ENCODE data around the gene C10orf90.
"Not testable (repeated sequence)": the region's sequence is repeated elsewhere in the genome, so short reads cannot be mapped to it uniquely, and the experiment has no call there.

The C10orf90 gene

DNA sequence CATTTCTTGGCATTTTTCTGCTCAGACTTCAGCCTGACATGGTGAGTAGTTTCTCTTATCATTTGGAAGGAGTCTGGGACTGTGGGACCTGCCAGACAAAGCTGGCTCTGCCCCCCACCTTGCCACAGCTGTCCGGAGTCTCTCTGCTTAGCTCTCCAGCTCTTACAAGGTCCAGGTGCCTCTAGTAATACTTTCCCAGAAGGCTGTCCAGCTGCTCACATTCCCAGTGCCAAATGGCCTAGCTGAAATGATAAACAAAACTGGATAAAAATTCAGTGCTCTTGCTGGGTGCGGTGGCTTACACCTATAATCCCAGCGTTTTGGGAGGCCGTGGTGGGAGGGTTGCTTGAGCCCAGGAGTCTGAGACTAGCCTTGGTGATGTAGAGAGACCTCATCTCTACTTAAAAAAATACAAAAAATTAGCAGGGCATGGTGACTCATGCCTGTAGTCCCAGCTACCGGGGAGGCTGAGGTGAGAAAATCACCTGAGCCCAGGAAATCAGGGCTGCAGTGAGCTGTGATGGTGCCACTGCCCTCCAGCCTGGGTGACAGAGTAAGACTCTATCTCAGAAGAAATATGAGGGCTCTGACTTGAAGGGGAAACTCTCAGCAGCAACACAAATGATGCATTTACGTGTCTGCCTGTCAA lies 86.8 kb downstream of the C10orf90 start:
- DNase-seq (ENCODE audit: low read depth), result no peak

DNA sequence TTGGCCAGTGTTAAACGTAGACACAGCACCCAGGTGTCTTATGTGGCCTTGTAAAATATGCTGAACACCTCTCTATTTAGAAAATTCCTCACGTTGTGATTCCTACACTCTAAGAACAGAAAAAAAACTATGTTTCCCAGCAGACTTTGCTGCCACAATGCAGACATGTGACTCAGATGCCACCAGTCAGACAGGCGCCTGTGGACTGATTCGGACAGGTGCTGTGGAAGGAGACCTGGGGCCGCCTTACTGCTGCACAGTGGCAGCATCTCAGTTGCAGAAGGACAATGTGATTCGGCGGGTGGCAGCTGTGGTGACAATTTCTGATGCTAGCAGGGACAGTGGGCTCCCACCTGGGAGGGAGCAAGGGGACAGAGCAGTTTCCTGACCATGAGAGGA lies 88.8 kb downstream of the C10orf90 start:
- DNase-seq (ENCODE audit: low read depth), result no peak

DNA sequence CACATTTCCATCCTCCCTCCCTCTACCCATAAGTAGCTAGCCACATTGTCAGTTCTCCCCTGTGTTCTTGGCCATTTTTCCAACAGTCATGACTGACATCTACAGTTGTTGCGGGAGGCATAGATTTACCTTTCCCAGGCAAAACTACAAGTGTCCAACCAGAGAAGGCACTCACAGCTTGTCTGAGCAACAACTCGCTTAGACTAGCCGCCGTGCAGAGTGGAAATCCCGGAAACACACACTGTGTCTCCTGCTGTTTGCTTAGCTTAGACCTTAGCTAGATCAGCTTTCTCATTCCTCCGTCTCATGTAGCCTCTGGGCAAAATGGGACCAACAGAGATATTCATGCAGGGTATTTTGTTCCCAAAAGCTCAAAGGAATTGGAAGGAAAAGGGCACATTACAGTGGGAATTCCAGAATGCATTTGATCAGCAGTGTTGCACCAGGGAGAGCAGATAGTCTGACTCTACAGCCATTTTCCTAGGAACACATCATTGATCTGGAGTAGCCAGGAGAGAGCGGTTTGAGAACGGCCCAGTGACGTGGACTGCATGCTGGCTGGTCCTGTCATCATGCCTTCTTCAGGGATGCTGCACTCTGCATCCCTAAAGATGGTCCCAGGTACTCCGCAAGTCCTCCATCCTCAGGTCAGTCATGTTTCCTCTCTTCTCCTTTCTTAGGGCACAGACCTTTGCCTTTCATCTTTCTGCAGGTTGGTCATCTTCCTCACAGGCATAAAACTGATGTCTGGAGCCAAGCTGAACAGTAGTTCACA lies 89.4 kb downstream of the C10orf90 start:
- DNase-seq (ENCODE audit: low read depth), result no peak

DNA sequence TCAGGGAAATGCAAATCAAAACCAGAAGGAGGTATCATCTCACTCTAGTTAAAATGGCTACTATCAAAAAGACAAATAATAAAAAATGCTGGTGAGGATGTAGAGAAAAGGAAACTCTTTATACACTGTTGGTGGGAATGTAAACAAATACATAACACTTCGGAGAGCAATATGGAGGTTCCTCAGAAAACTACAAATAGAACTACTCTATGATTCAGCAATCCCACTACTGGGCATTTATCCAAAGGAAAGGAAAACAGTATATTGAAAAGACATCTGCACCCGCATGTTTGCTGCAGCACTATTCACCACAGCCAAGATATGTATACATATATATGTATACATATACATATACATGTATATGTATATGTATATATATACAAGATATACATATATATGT lies 94.2 kb downstream of the C10orf90 start:
- no peak for DNase-seq (ENCODE audit: low read depth)

DNA sequence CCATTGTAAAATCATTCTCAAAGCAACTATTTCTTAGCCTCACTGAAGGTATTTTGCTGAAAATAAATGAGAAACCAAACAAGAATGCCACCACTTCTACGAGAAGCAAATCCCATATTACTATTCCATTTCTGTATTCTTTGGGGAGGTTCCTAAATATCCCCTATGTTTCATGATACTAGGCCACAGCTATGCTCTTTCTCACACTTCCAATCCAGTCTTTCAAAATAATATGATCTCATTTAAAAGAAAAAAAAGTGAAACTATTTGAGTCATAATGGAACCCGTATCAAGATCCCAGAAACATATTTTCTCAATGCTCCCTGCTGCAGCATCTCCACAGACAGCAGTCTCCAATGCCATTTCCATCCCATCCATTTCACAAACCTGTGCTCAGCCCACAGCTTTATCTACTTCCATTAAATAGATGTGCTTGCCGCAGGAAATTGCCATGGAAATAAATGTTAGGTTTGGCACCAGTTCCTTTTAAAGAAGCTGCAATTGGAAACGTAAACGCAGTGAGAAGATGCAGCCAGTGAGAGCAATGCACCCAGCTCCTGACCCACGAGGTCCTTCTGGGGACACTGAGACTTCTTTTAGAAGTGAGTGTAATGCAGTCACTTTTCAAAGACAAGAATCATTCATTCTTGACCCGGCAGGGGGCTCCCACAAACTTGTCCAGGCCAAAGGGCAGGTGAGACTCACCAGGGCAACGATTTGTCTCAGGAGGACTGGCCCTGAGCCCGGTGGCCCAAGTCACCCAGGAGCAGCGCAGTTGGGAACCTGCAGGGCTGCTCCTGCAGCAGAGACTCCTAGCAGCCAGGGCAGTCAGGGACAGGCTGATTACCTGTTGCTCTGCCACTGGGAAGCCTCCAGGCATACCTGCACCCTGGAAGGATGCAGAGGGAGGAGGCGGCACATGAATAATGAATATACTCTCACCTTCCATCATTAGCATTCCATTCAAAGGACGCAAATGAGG lies 99.6 kb downstream of the C10orf90 start:
- DNase-seq (ENCODE audit: low read depth), result no peak

DNA sequence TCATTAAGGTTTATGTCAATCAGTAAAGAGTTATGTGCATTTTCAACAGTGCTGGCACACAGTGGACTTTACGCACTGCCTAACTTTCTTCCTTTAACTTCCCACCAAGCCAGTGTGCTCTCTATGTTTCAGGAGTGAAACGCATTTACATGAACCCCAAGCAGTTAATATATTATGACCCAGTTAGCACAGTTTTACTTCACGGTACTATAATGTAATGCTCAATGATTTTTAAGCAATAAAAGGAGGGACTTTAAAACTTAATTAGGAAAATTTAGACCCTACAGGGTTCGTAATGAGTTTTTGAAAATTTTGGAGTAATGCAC lies 100.3 kb downstream of the C10orf90 start:
- no peak for DNase-seq (ENCODE audit: low read depth)

DNA sequence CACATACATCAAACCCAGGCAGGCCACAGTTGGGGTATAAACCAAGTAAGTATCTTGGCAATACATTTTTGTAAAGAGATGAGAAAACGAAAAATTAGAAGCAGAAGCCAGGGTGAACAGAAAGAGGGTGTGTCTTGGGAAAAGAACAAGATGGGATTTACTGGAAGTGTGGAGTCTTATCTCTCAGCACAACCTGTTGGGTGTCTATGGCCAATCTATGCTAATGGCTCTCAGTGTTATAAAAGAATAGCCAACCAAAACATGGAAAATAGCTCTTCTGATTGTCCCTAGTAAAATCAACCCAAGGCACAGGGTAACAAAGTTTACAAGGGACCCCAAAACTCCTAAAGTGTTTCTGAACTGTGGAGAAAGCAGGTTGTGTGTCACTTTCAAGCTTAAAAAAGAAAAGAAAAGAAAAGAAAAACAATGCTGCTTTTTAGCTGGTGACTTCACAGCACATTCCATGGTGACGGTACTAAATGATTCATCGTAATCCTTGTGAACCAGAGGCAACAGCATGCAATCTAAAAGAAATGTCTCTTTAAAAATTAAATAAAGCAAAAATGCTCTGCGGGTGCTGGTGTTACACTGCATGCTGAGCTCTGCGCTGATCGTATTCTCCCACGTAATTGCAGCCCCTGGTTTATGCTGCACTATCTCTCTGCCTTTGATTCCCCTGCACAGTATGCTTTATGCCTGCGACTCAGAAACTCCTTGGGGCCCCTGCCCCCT lies 100.8 kb downstream of the C10orf90 start:
- DNase-seq (ENCODE audit: low read depth), result no peak

DNA sequence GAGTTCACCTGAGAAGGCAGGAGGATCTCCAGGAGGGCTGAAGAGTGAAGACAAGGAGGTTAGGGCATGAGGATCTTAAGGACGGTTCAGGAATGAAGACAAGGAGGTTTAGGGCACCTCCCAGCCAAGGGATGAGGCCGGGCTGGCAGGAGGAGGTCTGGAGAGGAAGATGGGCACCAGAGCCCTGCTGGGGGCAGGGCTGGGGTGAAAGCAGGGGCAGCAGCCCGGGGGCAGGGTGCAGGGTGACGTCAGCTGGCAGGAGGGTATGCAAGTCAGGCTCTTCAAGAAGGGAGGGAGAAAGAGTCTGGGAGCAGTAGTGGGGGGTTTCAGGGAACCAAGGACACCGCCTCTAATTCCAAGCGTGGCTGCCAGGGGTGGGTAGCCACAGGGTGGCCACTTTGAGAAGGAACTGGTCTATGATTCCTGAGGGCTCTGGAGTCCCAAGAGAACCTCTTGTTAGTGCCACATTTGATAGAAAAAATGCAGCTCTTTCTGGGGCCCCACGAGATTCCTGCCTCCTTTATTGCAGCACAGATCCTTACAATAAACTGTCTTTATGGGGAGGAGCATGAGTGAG lies 101.6 kb downstream of the C10orf90 start:
- no peak for DNase-seq (ENCODE audit: low read depth)

DNA sequence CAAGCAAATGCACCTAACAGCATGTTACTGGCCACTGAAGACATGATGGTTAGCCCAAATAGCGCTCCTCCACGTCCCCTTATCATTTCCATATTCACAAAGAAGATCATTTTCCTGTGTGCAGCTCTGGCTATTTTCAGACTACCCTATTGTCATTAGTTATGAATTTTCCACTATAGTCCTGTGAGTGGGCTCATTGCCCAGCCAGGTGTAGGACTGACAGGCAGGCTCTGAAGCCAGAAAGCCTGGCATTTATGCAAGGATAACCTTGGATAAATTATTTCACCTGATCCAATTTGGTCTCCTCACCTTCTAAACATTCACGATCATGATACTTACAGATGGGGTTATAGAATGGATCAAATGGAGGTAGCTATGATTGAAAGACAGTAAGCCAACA lies 104.6 kb downstream of the C10orf90 start:
- DNase-seq (ENCODE audit: low read depth), result no peak

DNA sequence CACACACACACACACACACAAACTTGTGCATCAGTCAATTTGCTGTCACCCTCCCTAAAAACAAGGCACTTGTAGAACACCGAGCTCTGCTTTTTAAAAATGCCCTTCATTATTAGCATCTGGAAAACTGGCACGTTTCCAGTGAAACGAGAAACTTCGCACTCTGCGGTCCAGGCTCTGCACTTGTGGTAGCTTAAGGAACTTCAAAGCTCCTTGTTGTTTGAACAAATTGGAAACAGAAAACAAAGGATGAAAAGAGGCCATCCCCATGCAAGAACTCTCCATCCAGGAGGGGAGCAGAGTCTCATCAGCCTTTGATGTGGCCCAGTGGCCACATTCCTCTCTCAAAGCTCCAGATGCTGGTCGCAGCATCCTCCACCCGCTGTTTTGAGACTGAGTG lies 105.1 kb downstream of the C10orf90 start:
- no peak for DNase-seq (ENCODE audit: low read depth)

DNA sequence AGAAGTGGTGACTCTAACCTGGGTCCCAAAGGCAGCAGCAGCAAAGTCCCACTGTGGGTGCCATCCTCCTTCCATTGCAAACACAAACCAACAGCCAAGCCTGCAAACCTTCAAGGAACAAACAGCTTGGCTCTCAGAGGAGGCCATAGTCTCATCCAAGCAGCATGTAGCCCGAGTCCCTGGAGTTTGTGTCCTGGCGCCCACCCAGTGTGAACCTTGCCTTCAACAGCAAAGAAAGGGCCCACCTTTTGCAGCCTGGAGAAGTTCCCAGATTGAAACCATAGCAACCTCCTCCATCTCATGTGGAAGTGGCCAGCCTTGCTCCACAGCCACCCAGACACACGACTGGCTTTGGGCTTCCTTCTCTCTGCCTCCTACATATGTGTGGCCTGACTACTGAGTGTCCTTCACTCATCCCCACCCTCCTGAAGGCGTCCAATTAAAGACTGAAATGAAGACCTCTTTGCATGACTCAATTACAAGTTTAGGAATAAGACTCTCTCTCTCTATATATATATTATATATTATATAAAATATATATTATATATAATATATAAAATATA lies 106.1 kb downstream of the C10orf90 start:
- no peak for DNase-seq (ENCODE audit: low read depth)

DNA sequence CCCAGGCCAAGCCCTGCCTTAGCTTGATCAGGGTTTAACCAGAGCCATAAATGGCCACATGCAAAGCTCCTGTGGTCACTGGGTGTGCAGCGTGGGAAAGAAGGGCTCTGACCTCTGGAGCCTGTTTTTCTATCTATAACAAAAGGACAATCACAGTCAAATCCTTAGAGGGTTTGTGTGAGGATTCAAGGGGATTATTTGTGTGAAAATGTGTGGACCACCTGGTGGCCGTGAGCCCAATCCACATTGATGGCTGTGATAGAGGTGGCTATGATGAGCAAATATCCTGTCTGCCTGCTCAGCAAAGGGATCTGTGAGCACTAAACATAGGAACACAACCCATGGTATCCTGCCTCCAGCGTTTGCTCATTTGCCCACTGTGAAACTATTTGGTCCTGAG lies 107.1 kb downstream of the C10orf90 start:
- DNase-seq (ENCODE audit: low read depth), result no peak

DNA sequence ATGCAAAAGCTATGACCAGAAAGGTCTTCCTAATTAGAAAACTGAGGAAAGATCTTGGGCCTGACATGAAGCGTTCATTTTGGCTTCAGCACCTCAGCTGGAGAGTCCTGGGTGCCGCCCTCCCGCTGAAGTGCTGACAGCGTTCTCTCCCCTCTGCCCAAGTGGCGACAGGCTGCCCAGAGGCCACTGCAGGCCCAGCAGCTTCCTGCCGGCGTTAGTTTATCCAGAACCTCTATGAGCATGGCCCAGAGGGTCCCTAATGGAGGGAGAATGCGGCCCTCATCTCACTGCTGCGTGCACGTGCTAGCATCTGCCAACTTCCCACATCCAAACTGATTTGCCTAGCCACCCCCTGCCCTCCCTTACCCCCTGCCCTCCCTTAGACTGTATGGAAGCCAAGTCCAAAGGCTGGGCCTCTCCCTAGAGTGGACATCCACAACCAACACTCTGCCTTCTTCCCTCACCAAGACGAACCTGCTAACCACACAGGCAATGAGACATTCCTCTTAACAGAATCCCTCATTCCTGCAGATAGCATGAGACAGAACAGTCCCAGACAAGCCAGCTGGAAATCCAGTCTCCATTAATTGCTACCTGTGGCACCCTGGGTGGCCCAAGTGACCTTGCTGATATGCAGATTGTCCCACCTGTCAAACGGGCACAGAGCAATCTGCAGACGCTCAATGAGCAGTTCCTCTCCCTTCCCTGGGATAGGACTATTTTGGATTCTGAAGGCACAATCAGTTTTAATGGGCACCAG lies 108.4 kb downstream of the C10orf90 start:
- no peak for DNase-seq (ENCODE audit: low read depth)

DNA sequence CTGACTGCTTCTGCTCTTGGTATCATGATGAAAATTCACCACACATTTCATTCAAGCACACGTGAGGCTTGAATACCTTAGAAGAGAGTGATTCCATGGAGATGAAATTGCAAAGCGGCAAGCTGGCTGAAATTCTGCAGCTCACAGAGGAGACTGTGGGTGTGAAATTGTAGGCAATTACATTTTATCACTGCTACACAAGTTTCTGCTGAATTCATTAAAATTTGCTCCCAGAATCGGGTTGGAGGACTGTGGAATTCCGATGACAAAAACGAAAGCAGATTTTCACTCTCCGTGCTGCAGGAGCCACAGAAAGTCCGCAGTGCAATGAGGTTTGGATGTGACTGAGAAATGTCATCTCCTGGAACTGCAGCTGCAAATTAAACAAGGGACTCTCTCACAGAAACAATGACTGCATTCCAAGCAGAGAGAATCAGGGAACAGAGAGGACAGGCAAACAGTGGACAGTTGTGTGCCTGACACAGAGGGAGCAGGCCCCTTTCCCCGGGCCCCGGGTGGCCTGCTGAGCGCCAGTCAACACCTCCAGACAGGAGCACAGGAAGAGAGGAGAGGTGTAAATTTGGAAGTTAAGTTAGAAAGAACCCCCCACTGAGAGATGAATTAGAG lies 109.1 kb downstream of the C10orf90 start:
- no peak for DNase-seq (ENCODE audit: low read depth)

DNA sequence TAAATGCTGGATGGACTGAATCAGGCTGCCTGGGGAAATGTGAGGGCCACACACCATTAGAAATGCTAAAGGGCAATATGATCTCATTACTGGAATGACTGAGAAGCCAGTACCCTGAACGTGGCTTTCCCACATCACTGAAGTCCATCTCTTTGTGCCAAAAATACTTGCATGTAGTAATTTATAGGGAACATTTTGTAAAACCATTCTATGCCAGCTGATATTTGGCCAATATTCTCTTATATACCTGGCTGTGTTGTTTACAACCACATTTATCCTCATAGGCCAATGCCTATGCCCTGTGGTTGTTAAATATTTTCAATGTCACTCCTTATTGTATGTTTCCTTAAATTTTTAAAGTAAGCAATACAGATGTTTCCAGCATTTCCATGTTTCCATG lies 111.6 kb downstream of the C10orf90 start:
- DNase-seq (ENCODE audit: low read depth), result no peak

DNA sequence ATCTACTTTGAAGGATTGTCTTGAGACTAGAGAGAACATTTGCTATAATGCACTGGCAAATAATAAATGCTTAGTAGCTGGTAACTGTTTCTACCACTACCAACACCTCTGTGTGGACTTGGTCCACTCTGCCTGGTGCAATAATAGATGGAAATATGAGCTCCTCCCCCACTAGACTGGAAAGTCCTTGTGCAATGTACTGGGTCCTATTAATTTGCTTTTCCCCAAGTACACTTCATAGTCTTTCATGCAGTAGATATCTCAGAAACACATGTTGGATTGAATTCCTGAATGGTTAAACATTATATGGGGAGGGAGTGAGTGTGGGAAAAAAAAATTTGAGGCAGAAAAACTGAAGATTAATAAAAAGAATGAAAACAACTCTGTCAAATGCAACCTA lies 119.3 kb downstream of the C10orf90 start:
- no peak for DNase-seq (ENCODE audit: low read depth)

DNA sequence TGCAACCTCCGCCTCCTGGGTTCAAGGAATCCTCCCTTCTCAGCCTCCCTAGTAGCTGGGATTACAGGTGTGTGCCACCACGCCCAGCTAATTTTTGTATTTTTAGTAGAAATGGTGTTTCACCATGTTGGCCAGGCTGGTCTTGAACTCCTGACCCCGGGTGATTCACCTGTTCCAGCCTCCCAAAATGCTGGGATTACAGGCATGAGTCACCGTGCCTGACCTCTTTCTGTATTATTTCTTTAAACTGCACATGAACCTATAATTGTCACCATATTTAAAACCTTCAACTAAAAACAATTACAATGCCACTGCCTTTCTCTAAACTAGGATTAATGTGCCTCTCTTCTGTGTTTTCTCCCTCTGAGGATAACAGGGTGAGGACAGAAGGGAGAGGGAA lies 119.9 kb downstream of the C10orf90 start:
- DNase-seq (ENCODE audit: low read depth), result not testable (repeated sequence)

DNA sequence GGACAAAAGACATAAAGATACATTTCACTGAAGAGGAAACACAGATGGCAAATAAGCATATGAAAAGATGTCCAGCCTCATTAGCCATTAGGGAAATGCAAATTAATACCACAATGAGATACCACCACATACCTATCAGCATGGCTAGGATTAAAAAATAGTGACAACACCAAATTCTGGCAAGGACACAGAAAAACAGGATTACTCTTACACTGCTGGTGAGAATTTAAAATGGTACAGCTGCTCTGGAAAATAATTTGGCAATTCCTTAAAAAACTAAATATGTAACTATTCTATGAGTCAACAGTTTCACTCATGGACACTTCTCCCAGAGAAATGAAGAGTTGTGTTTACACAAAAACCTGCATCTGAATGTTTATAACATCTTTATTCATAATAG lies 121.1 kb downstream of the C10orf90 start:
- no peak for DNase-seq (ENCODE audit: low read depth)

DNA sequence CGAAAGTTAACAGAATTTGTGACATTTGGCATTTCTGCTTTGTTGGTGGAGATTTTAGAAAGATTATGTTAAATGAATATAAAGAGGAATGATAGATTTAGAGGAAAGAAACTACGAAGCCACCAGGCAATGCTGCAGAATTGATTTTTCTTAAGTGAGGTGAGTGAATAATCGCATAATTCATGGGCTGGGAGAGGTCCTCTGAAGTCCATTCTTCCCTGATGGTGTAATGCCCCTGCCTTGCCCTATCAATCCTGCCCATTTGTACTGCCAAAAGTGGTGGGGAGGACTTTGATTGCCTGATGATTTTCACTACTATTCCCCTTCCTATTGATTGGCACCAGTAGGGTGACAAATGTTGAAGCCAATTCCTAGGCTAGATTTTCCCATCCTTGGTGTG lies 125.9 kb downstream of the C10orf90 start:
- no peak for DNase-seq (ENCODE audit: low read depth)

DNA sequence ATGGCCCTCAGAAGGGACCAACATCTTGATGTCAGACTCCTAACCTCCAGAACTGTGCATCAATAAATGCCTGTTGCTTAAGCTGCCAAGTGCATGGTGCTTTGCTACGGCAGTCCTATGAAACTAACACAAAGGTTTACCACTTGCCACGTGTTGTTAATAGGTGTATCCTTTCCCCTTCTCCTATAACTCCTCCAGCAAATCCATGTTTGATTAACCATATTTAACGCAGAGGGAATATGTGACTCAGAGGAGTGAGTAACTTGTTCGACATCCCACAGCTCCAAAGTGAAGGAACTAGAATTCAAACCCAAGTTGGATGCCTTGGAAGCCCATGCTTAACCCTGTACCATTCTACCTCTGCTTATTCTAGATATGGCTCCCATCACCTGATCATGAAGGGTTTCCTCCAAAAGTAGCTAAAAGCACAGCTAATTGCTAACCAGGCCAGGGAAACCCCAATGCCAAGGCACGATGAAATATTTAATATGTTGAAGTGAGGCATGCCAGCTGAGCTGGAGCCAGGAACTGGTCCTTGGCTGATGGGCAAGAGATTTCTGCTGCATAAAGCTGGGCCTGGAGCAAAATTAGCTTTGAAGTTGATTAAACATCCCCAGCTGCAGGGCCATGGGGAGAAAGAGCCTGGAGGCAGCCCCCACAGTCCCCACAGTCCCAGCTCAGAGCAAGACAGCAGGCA lies 131.9 kb downstream of the C10orf90 start:
- DNase-seq (ENCODE audit: low read depth), result no peak
